GM21717 (cell line): ENCODE measurements around the gene SLAMF9.
"Not testable (repeated sequence)": the region's sequence is repeated elsewhere in the genome, so short reads cannot be mapped to it uniquely, and the experiment has no call there.

Source experiments
- ATAC-seq: cut with Tn5 transposase; IDR thresholded peaks from one replicate; pipeline ENCODE4 v1.9.1; 2021; ENCODE audit warnings: mild to moderate bottlenecking, moderate library complexity; ENCODE audit not compliant: unreplicated experiment

SLAMF9 gene

GRCh38 chr1:159904036-159904435 lies 50.0 kb downstream of the SLAMF9 start:
- not testable (repeated sequence) for ATAC-seq

GRCh38 chr1:159902541-159902940 lies 51.5 kb downstream of the SLAMF9 start:
- no peak for ATAC-seq
